CD1c-positive myeloid dendritic cell (primary cell): ENCODE data around the gene CRLF3.
"Not testable (repeated sequence)": the region's sequence is repeated elsewhere in the genome, so short reads cannot be mapped to it uniquely, and the experiment has no call there.

Source experiments
- DNase-seq: peaks from one replicate; pipeline ENCODE4 v3.0.0-alpha.2; 2016; ENCODE audit errors: extremely low spot score

Gene CRLF3

DNA sequence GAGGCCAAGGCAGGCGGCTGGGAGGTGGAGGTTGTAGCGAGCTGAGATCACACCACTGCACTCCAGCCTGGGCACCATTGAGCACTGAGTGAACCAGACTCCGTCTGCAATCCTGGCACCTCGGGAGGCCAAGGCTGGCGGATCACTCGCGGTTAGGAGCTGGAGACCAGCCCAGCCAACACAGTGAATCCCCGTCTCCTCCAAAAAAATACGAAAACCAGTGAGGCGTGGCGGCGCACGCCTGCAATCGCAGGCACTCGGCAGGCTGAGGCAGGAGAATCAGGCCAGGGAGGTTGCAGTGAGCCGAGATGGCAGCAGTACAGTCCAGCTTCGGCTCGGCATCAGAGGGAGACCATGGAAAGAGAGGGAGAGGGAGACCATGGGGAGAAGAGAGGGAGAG, 88.1 kb downstream of the CRLF3 start:
- DNase-seq = not testable (repeated sequence)

DNA sequence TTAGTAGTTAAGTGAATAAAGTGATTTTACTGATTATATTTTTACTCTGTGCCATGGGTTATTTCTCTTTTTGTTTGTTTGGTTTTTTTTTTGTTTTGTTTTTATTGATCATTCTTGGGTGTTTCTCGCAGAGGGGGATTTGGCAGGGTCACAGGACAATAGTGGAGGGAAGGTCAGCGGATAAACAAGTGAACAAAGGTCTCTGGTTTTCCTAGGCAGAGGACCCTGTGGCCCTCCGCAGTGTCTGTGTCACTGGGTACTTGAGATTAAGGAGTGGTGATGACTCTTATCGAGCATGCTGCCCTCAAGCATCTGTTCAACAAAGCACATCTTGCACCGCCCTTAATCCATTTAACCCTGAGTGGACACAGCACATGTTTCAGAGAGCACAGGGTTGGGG, 88.8 kb downstream of the CRLF3 start:
- DNase-seq = not testable (repeated sequence)

DNA sequence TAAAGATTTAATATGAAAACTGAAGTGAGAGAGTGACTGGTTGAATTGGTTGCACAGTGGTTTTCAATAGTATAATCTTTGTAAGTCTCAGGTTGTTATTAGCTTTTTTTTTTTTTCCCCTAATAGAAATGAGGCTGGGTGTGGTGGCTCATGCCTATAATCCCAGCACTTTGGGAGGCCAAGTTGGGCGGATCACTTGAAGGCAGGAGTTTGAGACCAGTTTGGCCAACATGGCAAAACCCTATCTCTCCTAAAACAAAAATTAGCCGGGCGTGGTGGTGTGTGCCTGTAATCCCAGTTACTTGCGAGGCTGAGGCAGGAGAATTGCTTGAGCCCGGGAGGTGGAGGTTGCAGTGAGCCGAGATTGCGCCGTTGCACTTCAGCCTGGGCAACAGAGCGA, 89.3 kb downstream of the CRLF3 start:
- not testable (repeated sequence) for DNase-seq

DNA sequence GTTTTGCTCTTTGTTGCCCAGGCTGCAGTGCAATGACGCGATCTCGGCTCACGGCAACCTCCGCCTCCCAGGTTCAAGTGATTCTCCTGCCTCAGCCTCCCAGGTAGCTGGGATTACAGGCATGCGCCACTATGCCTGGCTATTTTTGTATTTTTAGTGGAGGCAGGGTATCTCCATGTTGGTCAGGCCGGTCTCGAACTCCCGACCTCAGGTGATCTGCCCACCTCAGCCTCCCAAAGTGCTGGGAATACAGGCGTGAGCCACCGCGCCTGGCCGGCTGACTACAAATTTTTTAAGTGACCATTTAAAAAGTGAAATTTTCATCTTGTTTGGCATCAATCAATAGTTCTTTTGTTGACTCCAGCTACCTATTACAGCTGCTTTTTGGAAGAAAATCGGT, 90.3 kb downstream of the CRLF3 start:
- not testable (repeated sequence) for DNase-seq
